ENCODE measurements around the gene SOCS2.

The SOCS2 gene

DNA sequence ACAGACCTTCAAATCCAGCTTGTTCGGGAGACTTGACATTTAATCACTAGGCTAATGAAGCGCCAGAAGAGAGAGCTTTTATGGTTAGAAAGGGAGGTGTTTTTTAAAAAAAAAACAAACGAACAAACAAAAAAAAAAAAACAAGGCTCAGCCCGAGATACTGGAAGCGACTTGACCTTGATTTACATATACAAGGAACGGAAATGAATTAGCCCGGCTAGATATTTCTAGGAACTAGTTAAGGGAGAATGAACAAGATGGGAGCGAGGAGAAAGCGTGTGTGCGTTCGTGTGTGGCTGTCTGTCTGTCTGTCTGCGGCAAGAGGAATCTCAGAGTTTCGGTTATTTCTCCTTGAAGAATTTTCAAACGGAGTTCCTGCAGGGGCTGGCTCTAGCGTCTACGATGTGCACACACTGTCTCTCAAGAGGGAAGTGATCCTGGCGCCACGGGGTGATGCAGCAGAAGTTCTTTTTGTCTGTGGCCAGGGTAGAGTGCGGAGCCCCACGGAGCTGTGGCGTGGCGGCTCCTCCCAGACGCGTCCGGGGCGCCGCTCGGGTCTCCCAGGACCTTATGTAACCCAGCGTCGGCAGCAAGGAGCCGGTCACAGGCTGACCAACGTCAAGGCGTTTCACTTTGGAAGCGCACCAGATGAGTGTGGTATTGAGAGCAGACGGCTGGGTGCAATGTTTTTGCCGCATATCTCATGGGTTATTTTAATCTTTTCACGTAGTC, 18.8 kb downstream of the SOCS2 start:
- TF ChIP-seq TAF1 (IDR thresholded peaks at IDR 0.05; ENCODE audit: borderline replicate concordance, insufficient read depth, low read length) = peak; percentile 62; the same call in 1 of the 2 replicates
- peak; percentile 69 for TF ChIP-seq POLR2AphosphoS5 (IDR thresholded peaks at IDR 0.05; ENCODE audit: low read depth, low read length)
- no peak for TF ChIP-seq SIN3A (IDR thresholded peaks at IDR 0.05; ENCODE audit: borderline replicate concordance, insufficient read depth, low read length)
- TF ChIP-seq, protein P1, sequence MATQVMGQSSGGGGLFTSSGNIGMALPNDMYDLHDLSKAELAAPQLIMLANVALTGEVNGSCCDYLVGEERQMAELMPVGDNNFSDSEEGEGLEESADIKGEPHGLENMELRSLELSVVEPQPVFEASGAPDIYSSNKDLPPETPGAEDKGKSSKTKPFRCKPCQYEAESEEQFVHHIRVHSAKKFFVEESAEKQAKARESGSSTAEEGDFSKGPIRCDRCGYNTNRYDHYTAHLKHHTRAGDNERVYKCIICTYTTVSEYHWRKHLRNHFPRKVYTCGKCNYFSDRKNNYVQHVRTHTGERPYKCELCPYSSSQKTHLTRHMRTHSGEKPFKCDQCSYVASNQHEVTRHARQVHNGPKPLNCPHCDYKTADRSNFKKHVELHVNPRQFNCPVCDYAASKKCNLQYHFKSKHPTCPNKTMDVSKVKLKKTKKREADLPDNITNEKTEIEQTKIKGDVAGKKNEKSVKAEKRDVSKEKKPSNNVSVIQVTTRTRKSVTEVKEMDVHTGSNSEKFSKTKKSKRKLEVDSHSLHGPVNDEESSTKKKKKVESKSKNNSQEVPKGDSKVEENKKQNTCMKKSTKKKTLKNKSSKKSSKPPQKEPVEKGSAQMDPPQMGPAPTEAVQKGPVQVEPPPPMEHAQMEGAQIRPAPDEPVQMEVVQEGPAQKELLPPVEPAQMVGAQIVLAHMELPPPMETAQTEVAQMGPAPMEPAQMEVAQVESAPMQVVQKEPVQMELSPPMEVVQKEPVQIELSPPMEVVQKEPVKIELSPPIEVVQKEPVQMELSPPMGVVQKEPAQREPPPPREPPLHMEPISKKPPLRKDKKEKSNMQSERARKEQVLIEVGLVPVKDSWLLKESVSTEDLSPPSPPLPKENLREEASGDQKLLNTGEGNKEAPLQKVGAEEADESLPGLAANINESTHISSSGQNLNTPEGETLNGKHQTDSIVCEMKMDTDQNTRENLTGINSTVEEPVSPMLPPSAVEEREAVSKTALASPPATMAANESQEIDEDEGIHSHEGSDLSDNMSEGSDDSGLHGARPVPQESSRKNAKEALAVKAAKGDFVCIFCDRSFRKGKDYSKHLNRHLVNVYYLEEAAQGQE (IDR thresholded peaks at IDR 0.05; ENCODE audit: insufficient read depth in 1 of 2, low read depth in 2 of 2, low read length in 2 of 2) = 0 out of 4 replicates have a peak, but pooled peaks of 1 of the 2 experiments have one; percentile 61
- no peak for TF ChIP-seq FOXP2 (optimal IDR thresholded peaks at IDR 0.05; ENCODE audit: borderline replicate concordance, extremely low read depth, extremely low read length, insufficient read depth)

DNA sequence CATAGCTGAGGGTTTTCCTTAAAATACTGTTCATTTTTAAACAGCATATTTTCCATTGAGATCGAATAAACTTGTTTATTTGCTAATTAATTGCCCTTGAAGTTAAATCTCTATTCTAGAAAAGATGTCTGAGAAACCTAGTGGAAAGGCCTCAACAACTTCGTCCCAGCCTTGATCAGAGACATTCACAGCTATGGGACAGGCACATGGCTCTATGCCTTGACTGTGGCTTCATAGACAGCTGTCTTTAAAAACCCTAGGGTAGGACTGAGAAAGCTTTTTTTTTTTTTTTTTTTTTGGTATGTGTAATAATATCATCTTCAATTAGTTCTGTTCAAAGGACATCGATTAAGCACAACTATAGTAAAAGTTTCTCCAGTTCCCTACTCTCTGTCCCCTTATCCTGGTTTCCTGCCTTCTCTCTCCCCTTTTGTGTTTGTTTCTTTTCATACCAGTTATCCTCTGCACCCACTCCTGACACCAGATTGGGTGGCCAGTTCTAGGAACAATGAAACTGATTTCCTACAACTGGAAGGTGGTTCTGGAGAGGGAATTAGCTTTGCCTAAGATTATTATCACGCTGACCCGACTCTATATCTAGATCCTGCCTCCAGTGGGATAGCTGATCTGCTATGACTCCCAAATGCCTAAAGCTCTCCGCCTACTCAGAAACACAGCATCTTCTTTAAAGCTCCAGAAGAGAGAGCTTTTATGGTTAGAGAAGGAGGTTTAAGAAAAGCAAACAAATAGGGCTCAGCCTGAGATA, 20.3 kb downstream of the SOCS2 start:
- TF ChIP-seq SIN3A (IDR thresholded peaks at IDR 0.05; ENCODE audit: borderline replicate concordance, insufficient read depth, low read length) = no peak
- TF ChIP-seq, protein P1 (IDR thresholded peaks at IDR 0.05; ENCODE audit: insufficient read depth in 1 of 2, low read depth in 2 of 2, low read length in 2 of 2) = no peak
- TF ChIP-seq FOXP2 (optimal IDR thresholded peaks at IDR 0.05; ENCODE audit: borderline replicate concordance, extremely low read depth, extremely low read length, insufficient read depth) = no peak
- no peak for TF ChIP-seq POLR2AphosphoS5 (IDR thresholded peaks at IDR 0.05; ENCODE audit: low read depth, low read length)
- TF ChIP-seq TAF1 (IDR thresholded peaks at IDR 0.05; ENCODE audit: borderline replicate concordance, insufficient read depth, low read length) = no peak

DNA sequence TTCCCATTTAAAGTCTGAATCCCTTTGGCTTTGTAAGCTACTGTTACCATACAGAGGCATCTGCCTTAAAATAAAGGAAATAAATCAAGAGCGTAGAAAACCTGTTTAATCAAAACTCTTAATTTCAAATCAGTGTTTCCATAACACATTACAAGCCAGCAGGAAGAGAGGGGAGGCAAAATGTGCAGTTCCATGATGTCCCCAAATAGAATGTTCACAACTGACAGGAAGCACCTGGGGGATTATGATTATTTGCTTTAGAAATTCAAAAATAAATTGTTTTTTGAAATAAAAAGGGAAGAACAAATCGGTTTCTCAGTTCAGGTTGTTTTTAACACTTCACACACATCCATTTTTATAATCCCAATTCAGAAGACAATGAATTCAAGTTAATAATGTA, 21.4 kb downstream of the SOCS2 start:
- TF ChIP-seq FOXP2 (optimal IDR thresholded peaks at IDR 0.05; ENCODE audit: borderline replicate concordance, extremely low read depth, extremely low read length, insufficient read depth) = no peak
- no peak for TF ChIP-seq SIN3A (IDR thresholded peaks at IDR 0.05; ENCODE audit: borderline replicate concordance, insufficient read depth, low read length)
- TF ChIP-seq POLR2AphosphoS5 (IDR thresholded peaks at IDR 0.05; ENCODE audit: low read depth, low read length) = no peak
- TF ChIP-seq, protein P1 (IDR thresholded peaks at IDR 0.05; ENCODE audit: insufficient read depth in 1 of 2, low read depth in 2 of 2, low read length in 2 of 2) = no peak
- no peak for TF ChIP-seq TAF1 (IDR thresholded peaks at IDR 0.05; ENCODE audit: borderline replicate concordance, insufficient read depth, low read length)

DNA sequence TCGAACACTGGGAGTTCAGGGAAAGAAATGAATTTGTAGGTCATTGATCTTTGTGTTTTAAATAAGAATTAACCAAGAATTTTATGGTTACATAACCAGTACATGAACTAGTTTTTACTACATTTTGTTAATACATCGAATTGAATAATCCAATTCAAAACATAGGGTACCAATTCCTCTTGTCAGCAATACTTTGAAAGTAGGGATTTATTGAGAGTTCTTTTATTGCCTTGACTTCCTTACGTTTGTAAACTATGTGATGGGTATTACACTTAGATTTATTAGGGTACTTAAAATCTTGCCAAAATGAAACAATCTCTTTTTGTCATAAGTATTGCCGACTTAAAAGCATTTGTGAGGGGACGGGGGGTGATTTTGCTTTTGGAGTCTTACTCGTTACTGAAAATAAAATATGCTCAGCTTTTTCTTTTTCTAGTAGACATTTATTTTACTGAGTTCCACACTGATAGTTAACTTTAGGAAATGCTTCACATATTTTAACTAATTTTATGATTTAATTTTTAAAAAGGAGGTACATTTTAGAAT, 22.4 kb downstream of the SOCS2 start:
- TF ChIP-seq FOXP2 (optimal IDR thresholded peaks at IDR 0.05; ENCODE audit: borderline replicate concordance, extremely low read depth, extremely low read length, insufficient read depth) (no peak), TAF1 (IDR thresholded peaks at IDR 0.05; ENCODE audit: borderline replicate concordance, insufficient read depth, low read length) (no peak), POLR2AphosphoS5 (IDR thresholded peaks at IDR 0.05; ENCODE audit: low read depth, low read length) (no peak)

DNA sequence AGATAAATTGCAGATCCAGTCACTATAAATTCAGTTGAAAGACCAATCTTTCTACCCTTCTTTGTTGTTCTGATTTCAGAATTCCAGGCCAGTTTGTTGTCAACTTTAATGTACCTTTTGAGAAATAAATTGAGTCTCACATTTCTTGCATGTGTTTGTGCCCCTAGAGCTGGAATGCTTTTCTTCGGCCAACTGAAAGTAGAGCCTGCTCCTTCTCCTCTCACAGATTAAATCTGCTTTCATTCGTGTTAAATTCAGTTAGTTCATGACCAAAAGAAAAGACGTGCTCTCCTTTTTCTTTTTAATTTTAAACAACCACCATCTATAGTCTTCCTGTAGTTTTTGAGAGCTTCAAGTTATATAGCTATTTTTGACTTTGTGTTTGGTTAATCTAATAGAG, 22.9 kb downstream of the SOCS2 start:
- TF ChIP-seq POLR2AphosphoS5 (IDR thresholded peaks at IDR 0.05; ENCODE audit: low read depth, low read length) (no peak), TAF1 (IDR thresholded peaks at IDR 0.05; ENCODE audit: borderline replicate concordance, insufficient read depth, low read length) (no peak), SIN3A (IDR thresholded peaks at IDR 0.05; ENCODE audit: borderline replicate concordance, insufficient read depth, low read length) (no peak), FOXP2 (optimal IDR thresholded peaks at IDR 0.05; ENCODE audit: borderline replicate concordance, extremely low read depth, extremely low read length, insufficient read depth) (no peak)
- TF ChIP-seq, protein P1 (IDR thresholded peaks at IDR 0.05; ENCODE audit: insufficient read depth in 1 of 2, low read depth in 2 of 2, low read length in 2 of 2) = no peak

Measured in PFSK-1 (cell line).